IPS-18a (cell line): ENCODE data around the gene TUBGCP6.

Source experiments
- H3K27ac ChIP-seq: one replicate; pipeline ENCODE4 v1.5.1; 2013; ENCODE audit warnings: low read length
- H3K27me3 ChIP-seq: one replicate; pipeline ENCODE4 v1.6.1; 2013; ENCODE audit warnings: mild to moderate bottlenecking, low read length; ENCODE audit not compliant: control insufficient read depth, insufficient read depth
- H3K36me3 ChIP-seq: one replicate; pipeline ENCODE4 v1.6.1; 2013; ENCODE audit warnings: low read depth, low read length; ENCODE audit not compliant: control insufficient read depth
- H3K4me1 ChIP-seq: one replicate; pipeline ENCODE4 v1.6.1; 2013; ENCODE audit warnings: low read depth, low read length; ENCODE audit not compliant: control insufficient read depth
- H3K4me3 ChIP-seq: one replicate; pipeline ENCODE4 v1.5.1; 2013; ENCODE audit warnings: low read length
- H3K9ac ChIP-seq: one replicate; pipeline ENCODE4 v1.6.1; 2013; ENCODE audit warnings: mild to moderate bottlenecking, low read length, moderate library complexity
- H3K9me3 ChIP-seq: one replicate; pipeline ENCODE4 v1.6.1; 2013; ENCODE audit warnings: low read depth, low read length; ENCODE audit not compliant: control insufficient read depth

The TUBGCP6 gene

GRCh38 chr22:50268655-50269113 is 23.9 kb upstream of the TUBGCP6 start:
- Histone ChIP-seq H3K27ac (no peak overlapping the region), H3K4me1 (peaks cover 8% of the 10 kb centered on the region), H3K27me3 (peaks cover 43% of the 10 kb centered on the region), H3K36me3 (no peaks in the 10 kb centered on the region), H3K4me3 (no peak overlapping the region), H3K9ac (no peak overlapping the region), H3K9me3 (no peaks in the 10 kb centered on the region)

- no peaks in the 10 kb centered on the region for H3K9me3 ChIP-seq
- H3K27ac ChIP-seq = no peak overlapping the region
- no peaks in the 10 kb centered on the region for H3K36me3 ChIP-seq
- no peak overlapping the region for H3K4me3 ChIP-seq
- H3K4me1 ChIP-seq = peaks cover 8% of the 10 kb centered on the region
- no peak overlapping the region for H3K9ac ChIP-seq
- H3K27me3 ChIP-seq = peaks cover 47% of the 10 kb centered on the region
Measured at GRCh38 chr22:50267591-50268390, 23.0 kb upstream of the TUBGCP6 start.

GRCh38 chr22:50266994-50267393 is 22.2 kb upstream of the TUBGCP6 start:
- Histone ChIP-seq H3K27me3 (peaks cover 47% of the 10 kb centered on the region), H3K4me1 (peaks cover under 1% of the 10 kb centered on the region), H3K9me3 (no peaks in the 10 kb centered on the region), H3K9ac (no peak overlapping the region), H3K4me3 (no peak overlapping the region), H3K36me3 (no peaks in the 10 kb centered on the region), H3K27ac (no peak overlapping the region)

- H3K9ac ChIP-seq = no peak overlapping the region
- peaks cover 45% of the 10 kb centered on the region for H3K27me3 ChIP-seq
- H3K9me3 ChIP-seq = no peaks in the 10 kb centered on the region
- H3K4me3 ChIP-seq = no peak overlapping the region
- H3K36me3 ChIP-seq = no peaks in the 10 kb centered on the region
- H3K4me1 ChIP-seq = no peaks in the 10 kb centered on the region
- H3K27ac ChIP-seq = no peak overlapping the region
Measured at GRCh38 chr22:50264946-50265669, 20.3 kb upstream of the TUBGCP6 start.

GRCh38 chr22:50264104-50264745 is 19.4 kb upstream of the TUBGCP6 start:
- H3K27me3 ChIP-seq = peaks cover 39% of the 10 kb centered on the region
- H3K4me3 ChIP-seq = no peak overlapping the region
- no peak overlapping the region for H3K27ac ChIP-seq
- H3K36me3 ChIP-seq = no peaks in the 10 kb centered on the region
- H3K9ac ChIP-seq = no peak overlapping the region
- H3K9me3 ChIP-seq = no peaks in the 10 kb centered on the region
- no peaks in the 10 kb centered on the region for H3K4me1 ChIP-seq

GRCh38 chr22:50262973-50263617 is 18.3 kb upstream of the TUBGCP6 start:
- Histone ChIP-seq H3K4me1 (no peaks in the 10 kb centered on the region), H3K4me3 (no peak overlapping the region), H3K27me3 (peaks cover 27% of the 10 kb centered on the region), H3K9me3 (no peaks in the 10 kb centered on the region), H3K36me3 (no peaks in the 10 kb centered on the region), H3K27ac (no peak overlapping the region), H3K9ac (no peak overlapping the region)

GRCh38 chr22:50262460-50262911 is 17.7 kb upstream of the TUBGCP6 start:
- Histone ChIP-seq H3K27me3 (peaks cover 26% of the 10 kb centered on the region), H3K4me3 (no peak overlapping the region), H3K9ac (no peak overlapping the region), H3K4me1 (no peaks in the 10 kb centered on the region), H3K9me3 (no peaks in the 10 kb centered on the region), H3K36me3 (no peaks in the 10 kb centered on the region), H3K27ac (no peak overlapping the region)

- Histone ChIP-seq H3K27me3 (peaks cover 26% of the 10 kb centered on the region), H3K36me3 (no peaks in the 10 kb centered on the region), H3K27ac (no peak within 1 kb of the TSS), H3K4me1 (no peaks in the 10 kb centered on the region), H3K9me3 (no peaks in the 10 kb centered on the region), H3K4me3 (peak within 1 kb of the TSS; percentile 50), H3K9ac (no peak within 1 kb of the TSS)
Measured at GRCh38 chr22:50261615-50262459, 17.0 kb upstream of the TUBGCP6 start, which contains the start of gene MAPK12. TSS of gene MAPK12 (minus strand) at chr22:50261683. CDS start at chr22:50261509, 174 bp downstream.

- Histone ChIP-seq H3K4me3 (peak overlapping the region; percentile 50), H3K27ac (no peak overlapping the region), H3K9me3 (no peaks in the 10 kb centered on the region), H3K4me1 (no peaks in the 10 kb centered on the region), H3K9ac (no peak overlapping the region), H3K36me3 (no peaks in the 10 kb centered on the region), H3K27me3 (peaks cover 26% of the 10 kb centered on the region)
Measured at GRCh38 chr22:50260801-50261614, 16.2 kb upstream of the TUBGCP6 start.

- Histone ChIP-seq H3K27me3 (peaks cover 26% of the 10 kb centered on the region), H3K9me3 (no peaks in the 10 kb centered on the region), H3K4me3 (peak overlapping the region; percentile 50), H3K4me1 (no peaks in the 10 kb centered on the region), H3K36me3 (no peaks in the 10 kb centered on the region), H3K9ac (no peak overlapping the region), H3K27ac (no peak overlapping the region)
Measured at GRCh38 chr22:50260434-50260800, 15.6 kb upstream of the TUBGCP6 start.
